Ammon's horn (tissue), 1 donor: ENCODE measurements around the gene KLHL1.
"Not testable (repeated sequence)": the region's sequence is repeated elsewhere in the genome, so short reads cannot be mapped to it uniquely, and the experiment has no call there.

ENCODE experiments used
- DNase-seq: peaks from one replicate; pipeline ENCODE4 v3.0.0-alpha.2; 2016; ENCODE audit warnings: low spot score

KLHL1 gene

GRCh38 chr13:70108356-70109105 lies at the start of gene KLHL1:
Gene KLHL1, minus strand, starts transcription at chr13:70108452. Its CDS starts 753 bp downstream, at chr13:70107699.
- peak; percentile 3 for DNase-seq

- not testable (repeated sequence) for DNase-seq
Observed at GRCh38 chr13:70142658-70143057, 34.4 kb upstream of the KLHL1 start.

GRCh38 chr13:70128098-70128497 lies 19.8 kb upstream of the KLHL1 start:
- DNase-seq, result no peak

- DNase-seq, result no peak
Observed at GRCh38 chr13:70125693-70126092, 17.4 kb upstream of the KLHL1 start.

- DNase-seq, result no peak
Observed at GRCh38 chr13:70117338-70117905, 9.2 kb upstream of the KLHL1 start.

- DNase-seq, result peak; percentile 1
Observed at GRCh38 chr13:70107498-70108281, 562 bp downstream of the KLHL1 start, which contains the start of gene ATXN8OS. Gene ATXN8OS, plus strand, starts transcription at chr13:70107826.

GRCh38 chr13:70107125-70107497 lies 1.1 kb downstream of the KLHL1 start:
- no peak for DNase-seq

GRCh38 chr13:70104481-70104880 lies 3.8 kb downstream of the KLHL1 start:
- DNase-seq, result no peak

- no peak for DNase-seq
Observed at GRCh38 chr13:70098669-70099068, 9.6 kb downstream of the KLHL1 start.

GRCh38 chr13:70090036-70090723 lies 18.1 kb downstream of the KLHL1 start:
- DNase-seq, result no peak

GRCh38 chr13:70088926-70089325 lies 19.3 kb downstream of the KLHL1 start:
- no peak for DNase-seq

- no peak for DNase-seq
Observed at GRCh38 chr13:70087247-70087646, 21.0 kb downstream of the KLHL1 start.

- DNase-seq, result peak; percentile 31
Observed at GRCh38 chr13:70080012-70080411, 28.2 kb downstream of the KLHL1 start.

GRCh38 chr13:70054572-70054971 lies 53.7 kb downstream of the KLHL1 start:
- DNase-seq, result no peak

- no peak for DNase-seq
Observed at GRCh38 chr13:70051531-70051930, 56.7 kb downstream of the KLHL1 start.

GRCh38 chr13:70043685-70044084 lies 64.6 kb downstream of the KLHL1 start:
- DNase-seq, result no peak

GRCh38 chr13:70042193-70042592 lies 66.1 kb downstream of the KLHL1 start:
- DNase-seq, result no peak

- DNase-seq, result peak; percentile 6
Observed at GRCh38 chr13:70034286-70034685, 74.0 kb downstream of the KLHL1 start.

GRCh38 chr13:70027551-70027950 lies 80.7 kb downstream of the KLHL1 start:
- no peak for DNase-seq

- DNase-seq, result no peak
Observed at GRCh38 chr13:70023516-70023915, 84.7 kb downstream of the KLHL1 start.

- DNase-seq, result no peak
Observed at GRCh38 chr13:70022646-70023045, 85.6 kb downstream of the KLHL1 start.

GRCh38 chr13:70016116-70016515 lies 92.1 kb downstream of the KLHL1 start:
- DNase-seq, result no peak
